Left ventricle myocardium inferior (tissue), 1 donor: ENCODE measurements around the gene HEPACAM. TPM values are rescaled to one million over a fixed set of nuclear protein-coding genes. Genes with fewer than 3 reads are reported as not detected.

ENCODE experiments used
- DNase-seq: peaks from one replicate; pipeline ENCODE4 v3.0.0-alpha.2; 2020
- H3K27ac ChIP-seq: fragments of 200-600 bp; replicated peaks from 2 replicates; pipeline ENCODE4 v1.8.0; 2021
- H3K27me3 ChIP-seq: fragments of 200-600 bp; 2 replicates; pipeline ENCODE4 v1.8.0; 2021; ENCODE audit warnings: low read depth
- H3K36me3 ChIP-seq: fragments of 200-600 bp; 2 replicates; pipeline ENCODE4 v1.8.0; 2021
- H3K4me1 ChIP-seq: fragments of 200-600 bp; 2 replicates; pipeline ENCODE4 v1.8.0; 2021
- H3K4me3 ChIP-seq: fragments of 200-600 bp; 2 replicates; pipeline ENCODE4 v1.8.0; 2021; ENCODE audit warnings: mild to moderate bottlenecking, moderate library complexity
- H3K9me3 ChIP-seq: fragments of 200-600 bp; replicated peaks from 2 replicates; pipeline ENCODE4 v1.8.0; 2021
- intact Hi-C: fragments of 100-400 bp; cut with micrococcal nuclease; formaldehyde crosslinking; loops from one replicate; pipeline ENCODE4 v1.11.0; 2022
- total RNA-seq: library from RNA; stranded (reverse); fragmentation: NEBNext Ultra II Directional; extraction: Animal tissue kit (Norgen Biotek cat#: 25700); gene quantifications from one replicate; pipeline ENCODE4 v1.2.1, GENCODE V29; 2021
- TF ChIP-seq, protein P1 (sequence below): fragments of 200-600 bp; IDR thresholded peaks from 2 replicates; pipeline ENCODE4 v1.8.0; 2021; ENCODE audit warnings: antibody characterized with exemption, mild to moderate bottlenecking, borderline replicate concordance
- donor health status: DM: no; HTN: yes; CAD: no; lungs with severe emphysema.

Gene HEPACAM
- total RNA-seq, 1 donor from 2014 or later = not detected

DNA sequence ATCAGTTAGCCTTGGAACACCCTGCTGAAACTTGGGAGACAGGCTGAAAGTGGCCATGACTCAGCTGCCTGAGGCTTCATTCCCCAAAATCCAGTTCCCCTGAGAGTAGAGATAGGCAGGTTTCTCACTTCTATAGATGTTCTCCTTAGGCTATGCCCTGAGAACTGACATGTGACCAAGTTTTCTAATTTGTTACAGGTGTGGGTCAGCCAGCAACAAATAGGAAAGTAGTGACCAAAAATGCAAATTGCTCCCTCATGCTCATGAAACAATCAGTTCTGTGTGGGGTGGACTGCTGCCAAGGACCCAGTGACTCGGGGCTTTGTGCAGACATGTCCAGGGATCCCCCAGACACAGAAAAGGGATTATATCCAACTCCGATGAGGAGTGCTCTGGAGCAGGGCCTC is 10.9 kb upstream of the HEPACAM start:
- Histone ChIP-seq H3K36me3 (no peaks in the 10 kb centered on the region), H3K4me1 (no peaks in the 10 kb centered on the region), H3K27me3 (no peaks in the 10 kb centered on the region), H3K27ac (no peak overlapping the region), H3K9me3 (peaks cover 10% of the 10 kb centered on the region), H3K4me3 (no peak overlapping the region)
- intact Hi-C loops = no loop called here
- TF ChIP-seq, protein P1, sequence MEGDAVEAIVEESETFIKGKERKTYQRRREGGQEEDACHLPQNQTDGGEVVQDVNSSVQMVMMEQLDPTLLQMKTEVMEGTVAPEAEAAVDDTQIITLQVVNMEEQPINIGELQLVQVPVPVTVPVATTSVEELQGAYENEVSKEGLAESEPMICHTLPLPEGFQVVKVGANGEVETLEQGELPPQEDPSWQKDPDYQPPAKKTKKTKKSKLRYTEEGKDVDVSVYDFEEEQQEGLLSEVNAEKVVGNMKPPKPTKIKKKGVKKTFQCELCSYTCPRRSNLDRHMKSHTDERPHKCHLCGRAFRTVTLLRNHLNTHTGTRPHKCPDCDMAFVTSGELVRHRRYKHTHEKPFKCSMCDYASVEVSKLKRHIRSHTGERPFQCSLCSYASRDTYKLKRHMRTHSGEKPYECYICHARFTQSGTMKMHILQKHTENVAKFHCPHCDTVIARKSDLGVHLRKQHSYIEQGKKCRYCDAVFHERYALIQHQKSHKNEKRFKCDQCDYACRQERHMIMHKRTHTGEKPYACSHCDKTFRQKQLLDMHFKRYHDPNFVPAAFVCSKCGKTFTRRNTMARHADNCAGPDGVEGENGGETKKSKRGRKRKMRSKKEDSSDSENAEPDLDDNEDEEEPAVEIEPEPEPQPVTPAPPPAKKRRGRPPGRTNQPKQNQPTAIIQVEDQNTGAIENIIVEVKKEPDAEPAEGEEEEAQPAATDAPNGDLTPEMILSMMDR = no peak
- DNase-seq = no peak

DNA sequence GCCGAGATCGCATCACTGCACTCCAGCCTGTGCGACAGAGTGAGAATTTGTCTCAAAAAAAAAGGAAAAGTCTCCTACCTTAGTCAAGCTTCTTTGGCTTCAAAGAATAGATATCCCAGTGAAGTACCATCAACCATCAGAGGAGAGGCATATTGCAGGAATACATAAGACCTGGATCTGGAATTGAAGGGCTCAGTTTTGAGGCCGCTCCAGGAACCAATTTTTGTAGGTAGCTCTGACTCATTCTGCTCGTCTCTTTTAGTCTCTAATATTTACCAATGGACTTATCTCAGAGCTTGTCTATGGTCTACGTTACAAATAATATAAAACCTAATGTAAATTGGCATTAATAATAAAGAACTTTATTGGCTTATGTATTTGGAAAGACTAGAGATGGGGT is 10.0 kb upstream of the HEPACAM start:
- intact Hi-C loops = no loop called here
- Histone ChIP-seq H3K27me3 (no peaks in the 10 kb centered on the region), H3K36me3 (no peaks in the 10 kb centered on the region), H3K27ac (no peak overlapping the region), H3K4me3 (no peak overlapping the region), H3K9me3 (peaks cover 10% of the 10 kb centered on the region), H3K4me1 (no peaks in the 10 kb centered on the region)
- TF ChIP-seq, protein P1 = no peak
- no peak for DNase-seq

- Histone ChIP-seq H3K4me3 (no peak overlapping the region), H3K9me3 (peaks cover 10% of the 10 kb centered on the region), H3K27me3 (no peaks in the 10 kb centered on the region), H3K27ac (no peak overlapping the region), H3K4me1 (no peaks in the 10 kb centered on the region), H3K36me3 (no peaks in the 10 kb centered on the region)
- intact Hi-C loops = no loop called here
- no peak for DNase-seq
- TF ChIP-seq, protein P1 = no peak
Measured at GRCh38 chr11:124944565-124944964, 8.7 kb upstream of the HEPACAM start.

DNA sequence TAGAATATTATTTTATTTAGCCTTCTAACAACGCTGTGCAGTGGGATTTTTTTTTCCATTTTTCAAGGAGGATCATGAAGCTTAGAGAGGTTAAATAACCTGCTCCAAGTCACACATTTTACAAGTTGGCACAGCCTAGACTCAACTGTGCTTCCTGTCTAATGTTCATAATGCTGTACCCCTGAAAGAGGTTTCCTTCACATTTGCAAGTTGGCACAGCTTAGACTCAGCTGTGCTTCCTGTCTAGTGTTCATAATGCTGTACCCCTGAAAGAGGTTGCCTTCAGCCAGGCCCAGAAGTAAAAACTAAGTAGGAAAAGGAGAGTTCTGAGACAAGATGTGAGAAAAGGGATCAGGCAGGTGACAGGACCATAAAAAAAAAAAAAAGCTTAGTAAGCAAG is 7.9 kb upstream of the HEPACAM start:
- peaks cover 4% of the 10 kb centered on the region for H3K9me3 ChIP-seq
- no peak for DNase-seq
- H3K27me3 ChIP-seq = no peaks in the 10 kb centered on the region
- no peak overlapping the region for H3K4me3 ChIP-seq
- intact Hi-C loops = no loop called here
- H3K4me1 ChIP-seq = no peaks in the 10 kb centered on the region
- no peaks in the 10 kb centered on the region for H3K36me3 ChIP-seq
- TF ChIP-seq, protein P1 = no peak
- no peak overlapping the region for H3K27ac ChIP-seq

DNA sequence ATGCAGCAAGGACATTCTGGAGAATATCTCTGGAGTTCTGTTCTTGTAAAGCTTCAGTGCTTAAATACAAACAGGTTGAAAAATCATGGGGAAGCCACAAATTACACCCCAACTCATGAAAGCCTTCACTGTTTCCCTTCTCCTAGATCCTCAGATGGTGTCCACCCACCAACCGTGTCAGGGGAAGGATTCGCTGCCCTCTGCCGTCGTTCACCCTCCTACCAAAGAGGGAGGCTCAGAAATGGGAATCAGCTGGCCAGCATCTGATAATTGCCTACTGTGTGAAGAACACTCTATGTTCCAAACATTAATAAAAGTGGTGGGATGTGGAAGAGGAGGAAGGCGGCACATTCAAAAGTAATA is 7.4 kb upstream of the HEPACAM start:
- H3K4me1 ChIP-seq = no peaks in the 10 kb centered on the region
- intact Hi-C loops = no loop called here
- TF ChIP-seq, protein P1 = no peak

More for the DNA sequence above, 7.4 kb upstream of the HEPACAM start:
- no peaks in the 10 kb centered on the region for H3K36me3 ChIP-seq
- DNase-seq = no peak
- no peaks in the 10 kb centered on the region for H3K27me3 ChIP-seq
- H3K9me3 ChIP-seq = no peaks in the 10 kb centered on the region
- no peak overlapping the region for H3K4me3 ChIP-seq
- H3K27ac ChIP-seq = no peak overlapping the region
